T-helper 1 cell treated with Interleukin-12 subunit alpha and Interleukin-12 subunit beta and Interleukin-4 antibody, amounts not matched to agents 30 ng/mL and 1 ng/mL, for 36 hours (primary cell): Measurements from ENCODE around the gene ING5. TPM values are rescaled to one million over a fixed set of nuclear protein-coding genes. Genes with fewer than 3 reads are reported as not detected.

Experiments
- intact Hi-C: fragments of 100-400 bp; cut with micrococcal nuclease; formaldehyde crosslinking; loops from one replicate; pipeline ENCODE4 v1.15.1; 2024
- total RNA-seq: library from RNA; stranded (reverse); gene quantifications from 2 replicates; pipeline ENCODE4 v1.2.3, GENCODE V29; 2022

The ING5 gene
- total RNA-seq, 1 donor from 2014 or later = 25.3 TPM

- intact Hi-C loops = loop anchor here (5.0 kb wide), 2 partner anchors 154 to 1266 kb away; partner anchors contain the start of genes GPC1 and PDCD1
These were observed 1.3 kb downstream of the ING5 start for GRCh38 chr2:241703032-241703604.

- intact Hi-C loops = no loop called here
These were observed 4.7 kb downstream of the ING5 start for GRCh38 chr2:241706537-241706936.

- intact Hi-C loops = no loop called here
These were observed 7.0 kb downstream of the ING5 start for GRCh38 chr2:241708879-241709278.

GRCh38 chr2:241719093-241719492 lies 17.3 kb downstream of the ING5 start:
- intact Hi-C loops = no loop called here

- intact Hi-C loops = no loop called here
These were observed 18.3 kb downstream of the ING5 start for GRCh38 chr2:241720099-241720498.

GRCh38 chr2:241720560-241720959 lies 18.7 kb downstream of the ING5 start:
- intact Hi-C loops = no loop called here

GRCh38 chr2:241721852-241722251 lies 20.0 kb downstream of the ING5 start:
- intact Hi-C loops = no loop called here

GRCh38 chr2:241722896-241723454 lies 21.1 kb downstream of the ING5 start:
- intact Hi-C loops = no loop called here

GRCh38 chr2:241724259-241724974 lies 22.6 kb downstream of the ING5 start:
- intact Hi-C loops = no loop called here

- intact Hi-C loops = no loop called here
These were observed 23.4 kb downstream of the ING5 start for GRCh38 chr2:241724975-241725870.

GRCh38 chr2:241726459-241726858 lies 24.6 kb downstream of the ING5 start:
- intact Hi-C loops = no loop called here

- intact Hi-C loops = no loop called here
These were observed 26.2 kb downstream of the ING5 start for GRCh38 chr2:241728000-241728399.

- intact Hi-C loops = no loop called here
These were observed 26.8 kb downstream of the ING5 start for GRCh38 chr2:241728627-241729026.

- intact Hi-C loops = loop anchor here (5.0 kb wide), 1 partner anchor 288 kb away; no protein-coding TSS in a partner anchor
These were observed 28.0 kb downstream of the ING5 start for GRCh38 chr2:241729868-241730267.

- intact Hi-C loops = loop anchor here (5.0 kb wide), 1 partner anchor 288 kb away; no protein-coding TSS in a partner anchor
These were observed 28.9 kb downstream of the ING5 start for GRCh38 chr2:241730671-241731293.

GRCh38 chr2:241732513-241733186 lies 30.8 kb downstream of the ING5 start:
- intact Hi-C loops = loop anchor here (5.0 kb wide), 1 partner anchor 290 kb away; no protein-coding TSS in a partner anchor

- intact Hi-C loops = loop anchor here (1.0 to 5.0 kb wide), 11 partner anchors 31 to 419 kb away; partner anchors contain the start of genes ATG4B, DTYMK, FARP2 and HDLBP
These were observed 31.8 kb downstream of the ING5 start for GRCh38 chr2:241733391-241734207.

- intact Hi-C loops = loop anchor here (1.0 to 5.0 kb wide), 11 partner anchors 32 to 419 kb away; partner anchors contain the start of genes ATG4B, DTYMK, FARP2 and HDLBP
These were observed 32.3 kb downstream of the ING5 start for GRCh38 chr2:241734208-241734466.

GRCh38 chr2:241734467-241735208 lies 32.8 kb downstream of the ING5 start, which contains the start of gene D2HGDH:
Gene D2HGDH (plus strand): TSS chr2:241734630. CDS start chr2:241735225, 595 bp downstream.
- intact Hi-C loops = loop anchor here (1.0 to 5.0 kb wide), 12 partner anchors 32 to 420 kb away; partner anchors contain the start of genes ATG4B, DTYMK, FARP2 and HDLBP
